A549 (cell line): ENCODE measurements around the gene SGTA. TPM values are rescaled to one million over a fixed set of nuclear protein-coding genes. Genes with fewer than 3 reads are reported as not detected.

ENCODE experiments used
- ATAC-seq, 2 experiments: fragments of 200-7000 bp in 1 of 2; fragments of >200 bp in 1 of 2; cut with Nextera tagmentation in 1 of 2; cut with Tn5 transposase in 1 of 2; 3 replicates each; pipeline versions ENCODE4 v1.8.0 to v1.9.1; 2018 to 2020; ENCODE audit warnings: mild to moderate bottlenecking in 1 of 2, moderate library complexity in 1 of 2
- CTCF ChIA-PET: fragments of 300-600 bp; sonication (Branson Sonifier 250); formaldehyde crosslinking; extraction: SDS; loops from one replicate; lab custom pipeline; 2021; ENCODE audit warnings: antibody characterized with exemption, inconsistent platforms; lab: Yijun Ruan, JAX
- POLR2A ChIA-PET: fragments of 350-600 bp; formaldehyde crosslinking; extraction: SDS; loops from one replicate; lab custom pipeline; 2021; ENCODE audit warnings: antibody characterized with exemption, inconsistent platforms; lab: Yijun Ruan, JAX
- DNase-seq, 2 experiments: peaks; one replicate each; pipeline versions ENCODE4 v3.0.0 to v3.0.0-alpha.2; 2011 to 2016; ENCODE audit warnings: low read depth in 1 of 2, low spot score in 1 of 2
- FAIRE-seq: peaks from 2 replicates; lab custom pipeline; 2011; peaks lifted over from hg19 to GRCh38; lab: Jason Lieb, UNC
- H3K27ac ChIP-seq, 2 experiments: fragments of >200 bp; sonication (Bioruptor Twin); formaldehyde crosslinking; 3 replicates each; pipeline ENCODE4 v1.5.1; 2016 to 2017
- H3K4me1 ChIP-seq: fragments of >200 bp; sonication (Bioruptor Twin); formaldehyde crosslinking; 3 replicates; pipeline ENCODE4 v1.6.1; 2016
- H3K4me2 ChIP-seq: fragments of >200 bp; sonication (Bioruptor Twin); formaldehyde crosslinking; 3 replicates; pipeline ENCODE4 v1.6.1; 2016
- H3K4me3 ChIP-seq: fragments of >200 bp; sonication (Bioruptor Twin); formaldehyde crosslinking; 3 replicates; pipeline ENCODE4 v1.5.1; 2016
- H3K9me3 ChIP-seq: fragments of >200 bp; sonication (Bioruptor Twin); formaldehyde crosslinking; 3 replicates; pipeline ENCODE4 v1.6.1; 2016
- CBX2 ChIP-seq: fragments of 200-600 bp; sonication (generic); IDR thresholded peaks from 2 replicates; pipeline ENCODE4 v1.6.1; 2016; ENCODE audit warnings: low read depth, mild to moderate bottlenecking, borderline replicate concordance
- CBX8 ChIP-seq: fragments of 200-600 bp; sonication (generic); IDR thresholded peaks from 2 replicates; pipeline ENCODE4 v1.6.1; 2016
- ESRRA ChIP-seq: fragments of 150-350 bp; IDR thresholded peaks from 2 replicates; pipeline ENCODE4 v1.6.1; 2014; ENCODE audit warnings: mild to moderate bottlenecking, low read length, borderline replicate concordance
- FOXS1 ChIP-seq: fragments of 250-450 bp; sonication (Bioruptor Pico); IDR thresholded peaks from 2 replicates; pipeline ENCODE4 v1.5.0; 2020; ENCODE audit warnings: mild to moderate bottlenecking, moderate library complexity
- GATA3 ChIP-seq: IDR thresholded peaks from 2 replicates; pipeline ENCODE4 v1.6.1; 2012; ENCODE audit warnings: borderline replicate concordance
- HOXB5 ChIP-seq: fragments of 250-450 bp; sonication (Bioruptor Pico); IDR thresholded peaks from 2 replicates; pipeline ENCODE4 v1.5.0; 2020; ENCODE audit warnings: mild to moderate bottlenecking, moderate library complexity
- JUN ChIP-seq, 2 experiments: fragments of >200 bp; sonication (Bioruptor Twin); formaldehyde crosslinking; IDR thresholded peaks; 2 replicates in 1 of 2; 3 replicates in 1 of 2; pipeline ENCODE4 v1.6.1; 2016 to 2017
- MAFK ChIP-seq: fragments of 450-650 bp; IDR thresholded peaks from 2 replicates; pipeline ENCODE4 v1.6.1; 2014; ENCODE audit not compliant: partially characterized antibody
- MAZ ChIP-seq: fragments of 150-350 bp; IDR thresholded peaks from 2 replicates; pipeline ENCODE4 v1.6.1; 2014; ENCODE audit warnings: antibody characterized with exemption, low read depth, low read length, borderline replicate concordance
- PHF8 ChIP-seq: fragments of 200-600 bp; sonication (generic); IDR thresholded peaks from 2 replicates; pipeline ENCODE4 v1.6.1; 2016; ENCODE audit warnings: low read depth, mild to moderate bottlenecking, antibody characterized with exemption, moderate library complexity, borderline replicate concordance
- POLR2AphosphoS2 ChIP-seq: conservative IDR thresholded peaks from 2 replicates; pipeline ENCODE4 v1.6.1; 2012; ENCODE audit warnings: low read length, improper control_type of control experiment, inconsistent platforms
- RAD21 ChIP-seq, 2 experiments: fragments of >200 bp in 1 of 2; sonication (Bioruptor Twin) in 1 of 2; formaldehyde crosslinking in 1 of 2; IDR thresholded peaks in 1 of 2; conservative IDR thresholded peaks in 1 of 2; 2 replicates in 1 of 2; 3 replicates in 1 of 2; pipeline ENCODE4 v1.6.1; 2012 to 2018; ENCODE audit warnings: inconsistent platforms in 1 of 2
- RCOR1 ChIP-seq: fragments of 150-350 bp; IDR thresholded peaks from 2 replicates; pipeline ENCODE4 v1.6.1; 2014; ENCODE audit warnings: antibody characterized with exemption, low read length, low read depth
- RFX5 ChIP-seq: fragments of 450-650 bp; IDR thresholded peaks from 2 replicates; pipeline ENCODE4 v1.7.1; 2014; ENCODE audit warnings: antibody characterized with exemption, mild to moderate bottlenecking, moderate library complexity
- TP53 ChIP-seq: fragments of 250-450 bp; sonication (Bioruptor Pico); IDR thresholded peaks from 2 replicates; pipeline ENCODE4 v1.5.0; 2021; ENCODE audit warnings: mild to moderate bottlenecking, moderate library complexity
- WGBS: methylation state at CpG from one replicate; pipeline ENCODE4 v1.1.6; 2017; ENCODE audit errors: missing lambda C conversion rate; 5-methylcytosine and 5-hydroxymethylcytosine counted together
- polyA plus RNA-seq, 4 experiments: library from polyadenylated mRNA; depleted of rRNA in 3 of 4; stranded (reverse); fragments of >200 nt; fragmentation: RNase III in 1 of 4; extraction: RNeasy Plus Mini Kit Qiagen cat#74134 plus additional on column Dnase treatment in 1 of 4; gene quantifications; 2 replicates in 3 of 4; 3 replicates in 1 of 4; pipeline ENCODE4 v1.2.3, GENCODE V29; 2011 to 2017
- TF ChIP-seq, protein P1 (sequence below): fragments of >200 bp; sonication (Bioruptor Twin); formaldehyde crosslinking; IDR thresholded peaks from 3 replicates; pipeline ENCODE4 v1.6.1; 2016
- TF ChIP-seq, protein P2 (sequence below): fragments of >200 bp; sonication (Bioruptor Twin); formaldehyde crosslinking; IDR thresholded peaks from 2 replicates; pipeline ENCODE4 v1.6.1; 2016
- TF ChIP-seq, protein P3 (sequence below): IDR thresholded peaks from 2 replicates; pipeline ENCODE4 v1.6.1; 2012
- TF ChIP-seq, protein P4 (sequence below): IDR thresholded peaks from 2 replicates; pipeline ENCODE4 v1.6.1; 2012; ENCODE audit warnings: low read depth, borderline replicate concordance

SGTA gene
- polyA plus RNA-seq, 2 of the 4 experiments (the other 2 are of a cell fraction) = 39.1 to 48.0 TPM

DNA sequence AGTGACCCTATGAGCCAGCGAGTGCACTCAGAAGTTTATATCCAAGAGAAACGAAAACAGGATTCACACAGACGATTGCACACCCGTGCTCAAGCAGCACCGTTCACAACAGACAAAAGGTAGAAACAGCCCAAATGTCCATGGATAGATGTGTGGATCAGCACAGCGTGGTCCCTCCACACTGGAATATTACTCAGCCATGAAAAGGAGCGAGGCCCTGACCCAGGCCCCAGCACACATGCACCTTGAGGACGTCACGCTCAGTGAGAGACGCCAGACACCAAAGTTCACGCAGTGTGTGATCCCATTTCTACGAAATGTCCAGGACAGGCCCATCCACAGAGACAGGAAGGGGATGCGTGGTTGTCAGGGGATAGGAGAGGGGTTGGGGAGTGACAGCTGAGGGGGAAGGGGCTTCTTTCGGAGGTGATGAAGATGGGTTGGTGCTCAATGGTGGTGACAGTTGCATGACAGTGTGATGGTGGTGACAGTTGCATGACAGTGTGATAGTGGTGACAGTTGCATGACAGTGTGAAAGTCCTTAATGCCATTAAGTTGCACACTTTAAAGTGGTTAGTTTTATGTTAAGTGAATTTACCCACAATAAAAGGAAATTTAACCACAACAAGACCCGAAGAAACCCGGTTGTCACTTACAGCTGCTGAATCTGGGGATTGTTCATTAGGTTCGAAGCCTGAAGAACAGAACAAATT, 24.3 kb downstream of the SGTA start:
- H3K4me3 ChIP-seq = no peak overlapping the region
- no peak overlapping the region for H3K27ac ChIP-seq
- H3K4me2 ChIP-seq = no peak overlapping the region
- no peak for ATAC-seq
- POLR2A ChIA-PET = no interaction called here
- TF ChIP-seq, protein P1, sequence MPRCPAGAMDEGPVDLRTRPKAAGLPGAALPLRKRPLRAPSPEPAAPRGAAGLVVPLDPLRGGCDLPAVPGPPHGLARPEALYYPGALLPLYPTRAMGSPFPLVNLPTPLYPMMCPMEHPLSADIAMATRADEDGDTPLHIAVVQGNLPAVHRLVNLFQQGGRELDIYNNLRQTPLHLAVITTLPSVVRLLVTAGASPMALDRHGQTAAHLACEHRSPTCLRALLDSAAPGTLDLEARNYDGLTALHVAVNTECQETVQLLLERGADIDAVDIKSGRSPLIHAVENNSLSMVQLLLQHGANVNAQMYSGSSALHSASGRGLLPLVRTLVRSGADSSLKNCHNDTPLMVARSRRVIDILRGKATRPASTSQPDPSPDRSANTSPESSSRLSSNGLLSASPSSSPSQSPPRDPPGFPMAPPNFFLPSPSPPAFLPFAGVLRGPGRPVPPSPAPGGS = no peak
- TF ChIP-seq, all 56 proteins: peak for 0
- CTCF ChIA-PET = interaction anchor here (1.2 to 1.7 kb wide), 2 partner anchors 9 kb away, joined by 5 to 6 read pairs; no protein-coding TSS in a partner anchor
- Histone ChIP-seq H3K9me3 (no peaks in the 10 kb centered on the region), H3K4me1 (no peaks in the 10 kb centered on the region)
- no peak for FAIRE-seq
- 97% methylated on average over 13 of the region's 17 CpGs for WGBS
- no peak for DNase-seq

DNA sequence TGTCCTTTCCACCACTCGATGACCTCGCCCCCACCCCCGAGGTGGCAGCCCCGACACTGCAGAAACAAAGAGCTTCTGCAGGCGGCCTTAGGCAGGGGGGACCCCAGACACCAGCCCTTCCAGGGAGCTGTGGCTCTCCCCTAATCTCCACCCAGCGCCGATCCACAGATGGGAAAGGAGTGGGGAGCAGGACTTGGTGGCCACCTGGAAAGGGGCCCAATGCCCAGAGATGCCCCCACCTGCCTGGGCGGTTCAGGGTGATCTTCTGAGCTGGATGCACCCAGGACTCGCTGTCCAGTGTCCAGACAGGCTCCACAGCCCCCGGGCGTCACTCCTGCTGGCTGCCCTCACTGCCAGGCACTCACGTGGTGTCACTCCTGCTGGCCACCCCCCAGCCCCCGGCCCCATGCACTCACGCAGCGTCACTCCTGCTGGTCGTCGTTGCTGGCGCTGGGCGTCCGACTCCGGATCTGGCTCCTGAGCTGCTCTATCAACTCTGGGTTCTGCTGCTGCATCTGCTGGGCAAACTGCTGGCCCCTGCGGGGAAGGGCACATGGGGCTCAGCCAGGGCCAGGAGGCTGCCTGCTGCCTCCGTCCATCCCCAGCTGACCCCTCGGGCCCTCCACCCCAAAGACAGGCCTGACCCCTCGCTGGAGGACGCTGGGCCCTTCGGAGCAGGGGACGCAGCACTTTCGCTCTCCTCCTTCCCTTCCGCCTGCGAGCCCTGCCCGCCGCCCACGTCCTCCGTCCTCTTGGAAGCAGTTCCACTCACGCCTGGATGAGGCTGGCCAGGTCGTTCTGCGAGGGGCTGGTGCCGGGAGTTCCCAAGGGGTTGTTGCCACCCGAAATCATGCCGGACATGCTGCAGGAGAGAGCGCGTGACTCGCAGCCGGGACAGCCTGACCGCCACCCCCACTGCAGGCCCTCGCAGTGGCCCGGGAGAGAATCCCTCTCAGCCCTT, 25.9 kb downstream of the SGTA start:
- ATAC-seq = no peak

DNA sequence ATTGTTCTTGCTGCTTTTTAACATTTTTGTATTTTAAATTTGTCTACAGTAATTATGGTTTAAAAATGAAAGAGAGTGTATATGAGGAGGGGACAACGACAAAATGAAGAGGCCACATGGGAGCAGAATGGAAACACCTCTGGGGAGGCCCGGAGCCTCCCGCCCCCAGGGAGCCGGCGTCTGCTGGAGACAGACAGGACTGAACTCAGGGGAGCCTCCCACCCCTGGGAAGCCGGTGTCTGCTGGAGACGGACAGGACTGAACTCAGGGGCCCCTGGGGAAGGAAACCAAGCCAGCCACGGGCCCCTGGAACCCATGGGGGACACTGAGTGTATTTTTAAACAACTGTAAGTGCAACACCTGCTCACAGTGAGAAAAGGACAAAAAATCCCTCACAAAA, 26.6 kb downstream of the SGTA start:
- Histone ChIP-seq H3K4me1 (no peaks in the 10 kb centered on the region), H3K4me3 (no peak overlapping the region), H3K9me3 (no peaks in the 10 kb centered on the region), H3K4me2 (no peak overlapping the region), H3K27ac (no peak overlapping the region)
- ChIA-PET CTCF (interaction anchor here (1.6 to 1.9 kb wide), 2 partner anchors 9 to 108 kb away, joined by 5 to 8 read pairs; no protein-coding TSS in a partner anchor), POLR2A (no interaction called here)
- WGBS = 91% methylated on average over 8 of the region's 8 CpGs
- DNase-seq (no peak), FAIRE-seq (no peak), ATAC-seq (no peak)
- TF ChIP-seq PHF8 = no peak
- TF ChIP-seq MAFK = no peak
- TF ChIP-seq, protein P2, sequence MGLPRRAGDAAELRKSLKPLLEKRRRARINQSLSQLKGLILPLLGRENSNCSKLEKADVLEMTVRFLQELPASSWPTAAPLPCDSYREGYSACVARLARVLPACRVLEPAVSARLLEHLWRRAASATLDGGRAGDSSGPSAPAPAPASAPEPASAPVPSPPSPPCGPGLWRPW = no peak
- TF ChIP-seq RCOR1 = no peak
- TF ChIP-seq TP53 (CRISPR knock-in tag) = no peak
- no peak for TF ChIP-seq RFX5
- no peak for TF ChIP-seq RAD21 (conservative IDR thresholded peaks at IDR 0.05 in 1 of 2, IDR thresholded peaks at IDR 0.05 in 1 of 2)
- TF ChIP-seq JUN (IDR thresholded peaks at IDR 0.05) = no peak
- TF ChIP-seq ESRRA = no peak
- TF ChIP-seq FOXS1 (CRISPR knock-in tag) = no peak

More for the DNA sequence above, 25.9 kb downstream of the SGTA start:
- no peak for TF ChIP-seq CBX8
- TF ChIP-seq, protein P3, sequence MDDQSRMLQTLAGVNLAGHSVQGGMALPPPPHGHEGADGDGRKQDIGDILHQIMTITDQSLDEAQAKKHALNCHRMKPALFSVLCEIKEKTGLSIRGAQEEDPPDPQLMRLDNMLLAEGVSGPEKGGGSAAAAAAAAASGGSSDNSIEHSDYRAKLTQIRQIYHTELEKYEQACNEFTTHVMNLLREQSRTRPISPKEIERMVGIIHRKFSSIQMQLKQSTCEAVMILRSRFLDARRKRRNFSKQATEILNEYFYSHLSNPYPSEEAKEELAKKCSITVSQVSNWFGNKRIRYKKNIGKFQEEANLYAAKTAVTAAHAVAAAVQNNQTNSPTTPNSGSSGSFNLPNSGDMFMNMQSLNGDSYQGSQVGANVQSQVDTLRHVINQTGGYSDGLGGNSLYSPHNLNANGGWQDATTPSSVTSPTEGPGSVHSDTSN = no peak
- TF ChIP-seq MAZ = no peak
- TF ChIP-seq HOXB5 (CRISPR knock-in tag) = no peak
- no peak for TF ChIP-seq POLR2AphosphoS2
- TF ChIP-seq CBX2 = no peak
- TF ChIP-seq GATA3 = no peak
- no peak for TF ChIP-seq TP53 (CRISPR knock-in tag)
- TF ChIP-seq, protein P1 = no peak
- TF ChIP-seq, protein P4, sequence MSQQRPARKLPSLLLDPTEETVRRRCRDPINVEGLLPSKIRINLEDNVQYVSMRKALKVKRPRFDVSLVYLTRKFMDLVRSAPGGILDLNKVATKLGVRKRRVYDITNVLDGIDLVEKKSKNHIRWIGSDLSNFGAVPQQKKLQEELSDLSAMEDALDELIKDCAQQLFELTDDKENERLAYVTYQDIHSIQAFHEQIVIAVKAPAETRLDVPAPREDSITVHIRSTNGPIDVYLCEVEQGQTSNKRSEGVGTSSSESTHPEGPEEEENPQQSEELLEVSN = no peak
- H3K4me3 ChIP-seq = no peak overlapping the region
- POLR2A ChIA-PET = no interaction called here
- no peaks in the 10 kb centered on the region for H3K9me3 ChIP-seq
- H3K4me2 ChIP-seq = no peak overlapping the region
- no peak for FAIRE-seq
- CTCF ChIA-PET = interaction anchor here (1.7 to 1.9 kb wide), 2 partner anchors 8 to 109 kb away, joined by 6 to 8 read pairs; no protein-coding TSS in a partner anchor
- no peaks in the 10 kb centered on the region for H3K4me1 ChIP-seq
- DNase-seq = no peak
- WGBS = 93% methylated on average over 10 of the region's 48 CpGs
- no peak overlapping the region for H3K27ac ChIP-seq
